HEK293T (cell line): ENCODE data around the gene TNFRSF25.

Source experiments
- ELF4 ChIP-seq: fragments of 450-650 bp; IDR thresholded peaks from 2 replicates; pipeline ENCODE4 v1.6.1; 2017; ENCODE audit warnings: antibody characterized with exemption
- FOXM1 ChIP-seq: fragments of 450-650 bp; IDR thresholded peaks from 2 replicates; pipeline ENCODE4 v1.6.1; 2017; ENCODE audit warnings: mild to moderate bottlenecking, borderline replicate concordance
- HDGF ChIP-seq: fragments of 450-650 bp; IDR thresholded peaks from 2 replicates; pipeline ENCODE4 v1.6.1; 2017; ENCODE audit warnings: antibody characterized with exemption, borderline replicate concordance
- L3MBTL2 ChIP-seq: fragments of 450-650 bp; conservative IDR thresholded peaks from 2 replicates; pipeline ENCODE4 v1.6.1; 2016; ENCODE audit warnings: mild to moderate bottlenecking

DNA sequence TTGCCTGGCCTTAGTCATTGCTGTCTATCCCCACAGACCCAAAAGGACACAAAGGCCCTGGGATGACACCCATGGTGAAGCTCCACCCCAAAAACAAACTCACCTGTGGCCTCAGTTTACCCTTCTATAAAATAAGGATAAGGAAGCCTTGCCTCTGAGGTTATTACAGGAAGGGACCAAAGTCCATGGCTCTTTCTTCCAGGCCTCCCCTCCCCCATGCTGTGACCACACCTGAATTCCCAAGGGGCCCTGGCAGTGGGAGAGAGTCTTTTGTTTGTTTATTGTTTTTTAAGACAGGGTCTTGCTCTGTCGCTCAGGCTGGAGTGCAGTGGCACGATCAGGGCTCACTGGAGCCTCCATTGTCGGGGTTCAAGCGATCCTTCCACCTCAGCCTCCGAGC is 10.5 kb upstream of the TNFRSF25 start:
- TF ChIP-seq HDGF (no peak), ELF4 (no peak), L3MBTL2 (no peak), FOXM1 (no peak)
